H1 (cell line): ENCODE results near the gene NELFB. TPM values are rescaled to one million over a fixed set of nuclear protein-coding genes. Genes with fewer than 3 reads are reported as not detected.

Experiments used
- CTCF ChIA-PET: fragments of 300-600 bp; sonication (Branson Sonifier 250); formaldehyde crosslinking; loops from one replicate; lab custom pipeline; 2021; ENCODE audit not compliant: partially characterized antibody; lab: Charles Lee
- POLR2A ChIA-PET: fragments of 300-600 bp; sonication (Branson Sonifier 250); formaldehyde crosslinking; loops from one replicate; lab custom pipeline; 2021; ENCODE audit warnings: inconsistent platforms; ENCODE audit not compliant: partially characterized antibody; lab: Charles Lee
- DNase-seq, 2 experiments: peaks; one replicate each; pipeline versions ENCODE4 v3.0.0 to v3.0.0-alpha.2; 2010 to 2022; ENCODE audit warnings: low spot score in 2 of 2, low read depth in 1 of 2, mixed read lengths in 1 of 2
- FAIRE-seq: peaks from 2 replicates; lab custom pipeline; 2011; peaks lifted over from hg19 to GRCh38; lab: Jason Lieb, UNC
- H2AFZ ChIP-seq: 2 replicates; pipeline ENCODE4 v1.8.1; 2012; ENCODE audit warnings: low read length, inconsistent platforms
- H2AK5ac ChIP-seq: 2 replicates; pipeline ENCODE4 v1.6.1; 2013; ENCODE audit warnings: low read depth, low read length
- H2BK120ac ChIP-seq: replicated peaks from 2 replicates; pipeline ENCODE3; 2013; ENCODE audit warnings: low read depth, low read length, inconsistent platforms
- H2BK12ac ChIP-seq: 2 replicates; pipeline ENCODE4 v1.6.1; 2013; ENCODE audit warnings: low read depth, low read length
- H2BK15ac ChIP-seq: 2 replicates; pipeline ENCODE4 v1.6.1; 2013; ENCODE audit warnings: low read length
- H2BK20ac ChIP-seq: 2 replicates; pipeline ENCODE4 v1.6.1; 2013; ENCODE audit warnings: low read length
- H2BK5ac ChIP-seq: 2 replicates; pipeline ENCODE4 v1.6.1; 2013; ENCODE audit warnings: low read depth, low read length
- H3K14ac ChIP-seq: 2 replicates; pipeline ENCODE4 v1.6.1; 2013; ENCODE audit warnings: inconsistent platforms; ENCODE audit not compliant: insufficient read length
- H3K18ac ChIP-seq: 2 replicates; pipeline ENCODE4 v1.6.1; 2013; ENCODE audit warnings: low read length; ENCODE audit errors: extremely low read depth
- H3K23ac ChIP-seq: 2 replicates; pipeline ENCODE4 v1.6.1; 2013; ENCODE audit warnings: inconsistent platforms; ENCODE audit not compliant: insufficient read length
- H3K23me2 ChIP-seq: 2 replicates; pipeline ENCODE4 v1.6.1; 2013; ENCODE audit warnings: low read depth, low read length
- H3K27ac ChIP-seq: 2 replicates; pipeline ENCODE4 v1.6.1; 2011; ENCODE audit warnings: low read depth, low read length, inconsistent platforms
- H3K27me3 ChIP-seq, 4 experiments: replicated peaks in 1 of 4; 1 replicate in 1 of 4; 2 replicates in 3 of 4; pipeline versions ENCODE4 v1.6.1 to v1.8.1; 2011 to 2013; ENCODE audit warnings: low read length in 3 of 4, mild to moderate bottlenecking in 3 of 4, inconsistent platforms in 2 of 4, mixed read lengths in 2 of 4, moderate library complexity in 1 of 4; ENCODE audit not compliant: control insufficient read depth in 3 of 4, insufficient read depth in 3 of 4; ENCODE audit errors: extremely low read depth in 1 of 4
- H3K36me3 ChIP-seq, 4 experiments: 2 replicates each; pipeline versions ENCODE4 v1.6.1 to v1.8.1; 2011 to 2013; ENCODE audit warnings: mild to moderate bottlenecking in 4 of 4, low read length in 3 of 4, moderate library complexity in 2 of 4, control low read depth in 1 of 4, inconsistent platforms in 1 of 4; ENCODE audit not compliant: insufficient read depth in 4 of 4, control insufficient read depth in 2 of 4
- H3K4ac ChIP-seq: replicated peaks from 2 replicates; pipeline ENCODE3; 2013; ENCODE audit warnings: low read length, low read depth, mixed read lengths, inconsistent platforms; ENCODE audit not compliant: insufficient read length
- H3K4me1 ChIP-seq, 4 experiments: replicated peaks in 1 of 4; 1 replicate in 1 of 4; 2 replicates in 3 of 4; pipeline versions ENCODE4 v1.6.1 to v1.8.1; 2011 to 2013; ENCODE audit warnings: low read length in 3 of 4, inconsistent platforms in 2 of 4, mixed read lengths in 1 of 4; ENCODE audit not compliant: insufficient read depth in 4 of 4, control insufficient read depth in 3 of 4
- H3K4me2 ChIP-seq, 2 experiments: 2 replicates each; pipeline versions ENCODE4 v1.6.1 to v1.8.1; 2011 to 2013; ENCODE audit warnings: low read depth in 2 of 2, low read length in 2 of 2, control low read depth in 1 of 2, inconsistent platforms in 1 of 2, mild to moderate bottlenecking in 1 of 2; ENCODE audit not compliant: insufficient read depth in 1 of 2
- H3K4me3 ChIP-seq, 4 experiments: fragments of 200-600, 300-600 bp in 1 of 4; sonication (generic), shearing (Covaris generic), sonication (Bioruptor Twin) in 1 of 4; 2 replicates each; pipeline versions ENCODE4 v1.5.1 to v1.8.1; 2011 to 2016; ENCODE audit warnings: low read length in 4 of 4, low read depth in 3 of 4, control low read depth in 2 of 4, inconsistent platforms in 2 of 4, mild to moderate bottlenecking in 2 of 4, mixed read lengths in 1 of 4, moderate library complexity in 1 of 4; ENCODE audit not compliant: insufficient read depth in 2 of 4; ENCODE audit errors: extremely low read depth in 1 of 4
- H3K56ac ChIP-seq: replicated peaks from 2 replicates; pipeline ENCODE3; 2013; ENCODE audit warnings: low read depth, mild to moderate bottlenecking, mixed read lengths, low read length, inconsistent platforms; ENCODE audit not compliant: insufficient read length
- H3K79me1 ChIP-seq: 2 replicates; pipeline ENCODE4 v1.6.1; 2013; ENCODE audit warnings: low read depth, low read length, control low read depth
- H3K79me2 ChIP-seq, 2 experiments: 2 replicates each; pipeline versions ENCODE4 v1.6.1 to v1.8.1; 2012 to 2013; ENCODE audit warnings: low read length in 2 of 2, mild to moderate bottlenecking in 2 of 2, inconsistent platforms in 1 of 2; ENCODE audit not compliant: insufficient read depth in 2 of 2, control insufficient read depth in 1 of 2
- H3K9ac ChIP-seq, 4 experiments: replicated peaks in 1 of 4; 1 replicate in 1 of 4; 2 replicates in 3 of 4; pipeline versions ENCODE4 v1.6.1 to v1.8.1; 2011 to 2013; ENCODE audit warnings: low read depth in 3 of 4, low read length in 3 of 4, control low read depth in 2 of 4, mild to moderate bottlenecking in 2 of 4, moderate library complexity in 2 of 4, inconsistent platforms in 1 of 4; ENCODE audit errors: extremely low read depth in 1 of 4
- H3K9me3 ChIP-seq, 2 experiments: 2 replicates each; pipeline versions ENCODE4 v1.6.1 to v1.8.1; 2012 to 2013; ENCODE audit warnings: mild to moderate bottlenecking in 2 of 2, moderate library complexity in 2 of 2, control low read depth in 1 of 2, inconsistent platforms in 1 of 2, low read depth in 1 of 2, low read length in 1 of 2, mixed read lengths in 1 of 2; ENCODE audit not compliant: insufficient read depth in 2 of 2
- H4K20me1 ChIP-seq, 2 experiments: replicated peaks in 1 of 2; 2 replicates each; pipeline versions ENCODE3 to v1.8.1; 2011 to 2013; ENCODE audit warnings: inconsistent platforms in 2 of 2, low read length in 2 of 2, mild to moderate bottlenecking in 1 of 2; ENCODE audit not compliant: insufficient read depth in 2 of 2, control insufficient read depth in 1 of 2
- H4K5ac ChIP-seq: 2 replicates; pipeline ENCODE4 v1.6.1; 2013; ENCODE audit warnings: low read length, low read depth, mixed read lengths, inconsistent platforms; ENCODE audit not compliant: insufficient read length
- H4K8ac ChIP-seq: 2 replicates; pipeline ENCODE4 v1.8.0; 2013; ENCODE audit warnings: mild to moderate bottlenecking, moderate library complexity, low read length, inconsistent platforms; ENCODE audit not compliant: insufficient read depth; ENCODE audit errors: extremely low read depth
- H4K91ac ChIP-seq: replicated peaks from 2 replicates; pipeline ENCODE3; 2013; ENCODE audit warnings: low read length, mixed read lengths, inconsistent platforms; ENCODE audit not compliant: insufficient read length
- SAP30 ChIP-seq: fragments of 300-600 bp; sonication (generic); IDR thresholded peaks from 2 replicates; pipeline ENCODE4 v1.7.1; 2012; ENCODE audit warnings: low read length, moderate library complexity, mild to moderate bottlenecking, inconsistent platforms; ENCODE audit not compliant: insufficient read depth, insufficient replicate concordance
- WGBS, 2 experiments: shearing (Covaris generic) in 1 of 2; methylation state at CpG; one replicate each; pipeline versions ENCODE4 v1.1.6 to v1.1.7; 2013 to 2015; ENCODE audit warnings: low lambda C conversion rate in 2 of 2, mixed read lengths in 2 of 2, inconsistent platforms in 1 of 2, low coverage in 1 of 2, missing lambda C conversion rate in 1 of 2; ENCODE audit not compliant: insufficient replicate concordance in 2 of 2, insufficient coverage in 1 of 2, insufficient read length in 1 of 2; ENCODE audit errors: extremely low coverage in 1 of 2, missing lambda C conversion rate in 1 of 2; 5-methylcytosine and 5-hydroxymethylcytosine counted together
- polyA plus RNA-seq, 7 experiments: library from polyadenylated mRNA; depleted of rRNA in 3 of 7; stranded (reverse) in 5 of 7; unstranded in 2 of 7; fragments of >200 nt in 5 of 7; fragments of 200-250 nt in 2 of 7; gene quantifications; 1 replicate in 5 of 7; 2 replicates in 1 of 7; 4 replicates in 1 of 7; pipeline versions ENCODE4 v1.2.1 to v1.2.3, GENCODE V29; 2011 to 2013; ENCODE audit warnings: missing spikeins in 2 of 7, mixed read lengths in 2 of 7
- total RNA-seq: library from RNA; stranded (reverse); fragmentation: NEBNext Ultra II Directional; extraction: Animal tissue kit (Norgen Biotek cat#: 25700); gene quantifications from 2 replicates; pipeline ENCODE4 v1.2.1, GENCODE V29; 2021

Gene NELFB
- total and polyA plus RNA-seq, 2 of the 8 experiments (the other 6 are each of a cell fraction or from before 2014, with no cell fraction given): 57.6 to 78.0 TPM

GRCh38 chr9:137218212-137218753, 36.8 kb upstream of the NELFB start:
- WGBS, 2 experiments: 93% methylated on average over 16 of the region's 30 CpGs; no CpG with 5 or more reads in 1 of the 2 experiments
- no peaks in the 10 kb centered on the region for H3K79me1 ChIP-seq
- no peak overlapping the region for H3K4me3 ChIP-seq
- no peak overlapping the region for H3K27ac ChIP-seq
- peaks cover 0 to 12% of the 10 kb centered on the region in 2 experiments for H4K20me1 ChIP-seq
- no peak overlapping the region for H4K5ac ChIP-seq
- no peak overlapping the region for H3K18ac ChIP-seq
- no peak overlapping the region for H4K91ac ChIP-seq
- H3K4me1 ChIP-seq: peaks cover 0 to 15% (median 9%) of the 10 kb centered on the region in 4 experiments; a peak in 5 of 7 replicates
- H3K4ac ChIP-seq: no peak overlapping the region
- ChIA-PET POLR2A (interaction anchor here (1.1 to 69.9 kb wide), 5 partner anchors 8 to 226 kb away, joined by 3 to 1462 read pairs (median 7); partner anchors contain the start of genes NDOR1, NELFB, PAXX and STPG3), CTCF (interaction anchor here (0.8 to 3.7 kb wide), 7 partner anchors 12 to 89 kb away, joined by 3 to 17 read pairs (median 4); no protein-coding TSS in a partner anchor)
- peak overlapping the region; percentile 39; the same call in 1 of the 2 replicates for H2AK5ac ChIP-seq
- H3K14ac ChIP-seq: no peak overlapping the region
- no peaks in the 10 kb centered on the region for H3K9me3 ChIP-seq
- peaks cover 0 to 22% (median 7%) of the 10 kb centered on the region in 4 experiments; a peak in 6 of 8 replicates for H3K36me3 ChIP-seq
- H2BK5ac ChIP-seq: no peak overlapping the region
- H3K23me2 ChIP-seq: peaks cover 14% of the 10 kb centered on the region; the same call in 1 of the 2 replicates
- no peak overlapping the region for H3K56ac ChIP-seq
- no peaks in the 10 kb centered on the region for H3K79me2 ChIP-seq
- H3K27me3 ChIP-seq: no peaks in the 10 kb centered on the region; a peak in 2 of 7 replicates
- no peak overlapping the region for H2AFZ ChIP-seq
- H2BK12ac ChIP-seq: no peak overlapping the region
- H3K9ac ChIP-seq: no peak overlapping the region
- no peak overlapping the region for H4K8ac ChIP-seq
- DNase-seq: no peak
- H3K4me2 ChIP-seq: no peak overlapping the region
- no peak for FAIRE-seq
- no peak overlapping the region for H2BK15ac ChIP-seq
- no peak for TF ChIP-seq SAP30
- H2BK20ac ChIP-seq: no peak overlapping the region
- H2BK120ac ChIP-seq: no peak overlapping the region
- H3K23ac ChIP-seq: no peak overlapping the region
